Mucosa of descending colon (tissue), 3 donors: ENCODE measurements around the gene POLE4. TPM values are rescaled to one million over a fixed set of nuclear protein-coding genes. Genes with fewer than 3 reads are reported as not detected.

ENCODE experiments used
- ATAC-seq: fragments of 200-7000 bp; cut with Tn5 transposase; one replicate; pipeline ENCODE4 v1.9.1; 2020; ENCODE audit warnings: mild to moderate bottlenecking, moderate library complexity
- DNase-seq, 3 donors: peaks; one replicate each; pipeline ENCODE4 v3.0.0-alpha.2; 2020
- H3K36me3 ChIP-seq: fragments of 200-600 bp; one replicate; pipeline ENCODE4 v1.8.0; 2021; ENCODE audit warnings: low read depth, mild to moderate bottlenecking
- H3K4me1 ChIP-seq: fragments of 200-600 bp; one replicate; pipeline ENCODE4 v1.8.0; 2021; ENCODE audit warnings: low read depth, mild to moderate bottlenecking
- H3K4me3 ChIP-seq: fragments of 200-600 bp; one replicate; pipeline ENCODE4 v1.8.0; 2021; ENCODE audit warnings: mild to moderate bottlenecking
- H3K9me3 ChIP-seq: fragments of 200-600 bp; one replicate; pipeline ENCODE4 v1.8.0; 2021; ENCODE audit warnings: mild to moderate bottlenecking
- CTCF ChIP-seq: fragments of 200-600 bp; IDR thresholded peaks from one replicate; pipeline ENCODE4 v1.8.0; 2022; ENCODE audit warnings: antibody characterized with exemption, mild to moderate bottlenecking
- intact Hi-C, 2 donors: fragments of 100-400 bp; cut with DNase I in 1 of 2; cut with micrococcal nuclease in 1 of 2; formaldehyde crosslinking; loops; one replicate each; pipeline versions ENCODE4 v1.11.0 to v1.11.1; 2022; cut with DNase I, micrococcal nuclease
- total RNA-seq, 3 donors: library from RNA; stranded (reverse); fragmentation: NEBNext Ultra II Directional in 2 of 3; extraction: Animal tissue kit (Norgen Biotek cat#: 25700) in 2 of 3; gene quantifications; one replicate each; pipeline versions ENCODE4 v1.2.1 to v1.2.4, GENCODE V29; 2021 to 2023
- donor health status: DM: no; HTN: no; CAD: no; lungs with moderate emphysema.
- donor health status: DM: no; HTN: no; CAD: no.
- donor health status: DM: no; HTN: yes; CAD: no.

The POLE4 gene
- total RNA-seq, 3 donors from 2014 or later, result 48.5 to 72.9 (median 70.5) TPM

GRCh38 chr2:74924463-74925265 lies 33.8 kb upstream of the POLE4 start:
- Histone ChIP-seq H3K9me3 (no peaks in the 10 kb centered on the region), H3K36me3 (no peaks in the 10 kb centered on the region), H3K4me3 (no peak overlapping the region), H3K4me1 (no peaks in the 10 kb centered on the region)
- TF ChIP-seq CTCF, result no peak
- intact Hi-C loops, result loop anchor here (5.0 to 10.0 kb wide), 2 partner anchors 478 to 480 kb away; no protein-coding TSS in a partner anchor
- DNase-seq (no peak), ATAC-seq (no peak)

- Histone ChIP-seq H3K36me3 (no peaks in the 10 kb centered on the region), H3K9me3 (no peaks in the 10 kb centered on the region), H3K4me1 (no peaks in the 10 kb centered on the region), H3K4me3 (no peak overlapping the region)
- ATAC-seq (no peak), DNase-seq (no peak)
- intact Hi-C loops, result loop anchor here in 1 of 2 donors (10.0 kb wide), 1 partner anchor 479 kb away; no protein-coding TSS in a partner anchor
- no peak for TF ChIP-seq CTCF
These were observed 33.1 kb upstream of the POLE4 start for GRCh38 chr2:74925361-74925786.

- no peak overlapping the region for H3K4me3 ChIP-seq
- intact Hi-C loops, result loop anchor here in 1 of 2 donors (10.0 kb wide), 1 partner anchor 477 kb away; no protein-coding TSS in a partner anchor
- H3K9me3 ChIP-seq, result no peaks in the 10 kb centered on the region
- H3K36me3 ChIP-seq, result no peaks in the 10 kb centered on the region
- no peak for TF ChIP-seq CTCF
- DNase-seq (no peak), ATAC-seq (no peak)
- no peaks in the 10 kb centered on the region for H3K4me1 ChIP-seq
These were observed 30.8 kb upstream of the POLE4 start for GRCh38 chr2:74927621-74928020.

- H3K4me3 ChIP-seq, result no peak overlapping the region
- intact Hi-C loops, result no loop called here
- DNase-seq (no peak), ATAC-seq (no peak)
- no peaks in the 10 kb centered on the region for H3K36me3 ChIP-seq
- TF ChIP-seq CTCF, result no peak
- H3K9me3 ChIP-seq, result no peaks in the 10 kb centered on the region
- no peaks in the 10 kb centered on the region for H3K4me1 ChIP-seq
These were observed 27.5 kb upstream of the POLE4 start for GRCh38 chr2:74930811-74931486.

- no peak for TF ChIP-seq CTCF
- ATAC-seq (no peak), DNase-seq (no peak)
- Histone ChIP-seq H3K4me1 (no peaks in the 10 kb centered on the region), H3K4me3 (no peak overlapping the region), H3K9me3 (no peaks in the 10 kb centered on the region), H3K36me3 (no peaks in the 10 kb centered on the region)
- intact Hi-C loops, result no loop called here
These were observed 26.5 kb upstream of the POLE4 start for GRCh38 chr2:74931940-74932339.
